Astrocyte (in vitro differentiated cells and primary cell): ENCODE measurements around the gene PADI4. TPM values are rescaled to one million over a fixed set of nuclear protein-coding genes. Genes with fewer than 3 reads are reported as not detected.

Experiments used
- DNase-seq: peaks from one replicate; pipeline ENCODE4 v3.0.0-alpha.2; 2010; ENCODE audit warnings: low read depth
- FAIRE-seq: peaks from 2 replicates; lab custom pipeline; 2011; peaks lifted over from hg19 to GRCh38; lab: Jason Lieb, UNC
- H2AFZ ChIP-seq: 2 replicates; pipeline ENCODE4 v1.6.0; 2012; ENCODE audit warnings: low read depth, low read length, inconsistent platforms
- H3K27ac ChIP-seq: 2 replicates; pipeline ENCODE4 v1.5.1; 2011; ENCODE audit warnings: low read depth, low read length, inconsistent platforms
- H3K27me3 ChIP-seq: 2 replicates; pipeline ENCODE4 v1.6.0; 2011; ENCODE audit warnings: low read length, inconsistent platforms; ENCODE audit not compliant: insufficient read depth
- H3K36me3 ChIP-seq: 2 replicates; pipeline ENCODE4 v1.5.1; 2011; ENCODE audit warnings: low read length, inconsistent platforms; ENCODE audit not compliant: insufficient read depth
- H3K4me1 ChIP-seq: 2 replicates; pipeline ENCODE4 v1.5.1; 2011; ENCODE audit warnings: low read length, inconsistent platforms; ENCODE audit not compliant: insufficient read depth
- H3K4me2 ChIP-seq: 2 replicates; pipeline ENCODE4 v1.6.0; 2012; ENCODE audit warnings: low read length, inconsistent platforms
- H3K4me3 ChIP-seq: 2 replicates; pipeline ENCODE4 v1.5.1; 2011; ENCODE audit warnings: low read depth, mild to moderate bottlenecking, low read length, inconsistent platforms; ENCODE audit not compliant: insufficient read depth
- H3K79me2 ChIP-seq: 2 replicates; pipeline ENCODE4 v1.6.0; 2012; ENCODE audit warnings: mild to moderate bottlenecking, low read length, inconsistent platforms; ENCODE audit not compliant: insufficient read depth
- H3K9ac ChIP-seq: 2 replicates; pipeline ENCODE4 v1.6.0; 2012; ENCODE audit warnings: mild to moderate bottlenecking, low read length, inconsistent platforms
- H3K9me3 ChIP-seq: 2 replicates; pipeline ENCODE4 v1.5.1; 2012; ENCODE audit warnings: low read depth, mild to moderate bottlenecking, low read length, inconsistent platforms; ENCODE audit not compliant: insufficient read depth
- H4K20me1 ChIP-seq: 2 replicates; pipeline ENCODE4 v1.6.0; 2012; ENCODE audit warnings: low read length, inconsistent platforms; ENCODE audit not compliant: insufficient read depth
- H3K27ac Mint-ChIP-seq: one replicate; pipeline ENCODE4 v1.8.0; 2021; ENCODE audit warnings: mild to moderate bottlenecking, mixed read lengths; ENCODE audit not compliant: unreplicated experiment
- H3K27me3 Mint-ChIP-seq: one replicate; pipeline ENCODE4 v1.8.0; 2021; ENCODE audit warnings: low read depth, mixed read lengths; ENCODE audit not compliant: unreplicated experiment
- H3K36me3 Mint-ChIP-seq: one replicate; pipeline ENCODE4 v1.8.0; 2021; ENCODE audit warnings: low read depth, mixed read lengths; ENCODE audit not compliant: unreplicated experiment
- H3K4me1 Mint-ChIP-seq: one replicate; pipeline ENCODE4 v1.8.0; 2021; ENCODE audit warnings: low read depth, mixed read lengths; ENCODE audit not compliant: unreplicated experiment
- H3K4me3 Mint-ChIP-seq: one replicate; pipeline ENCODE4 v1.8.0; 2021; ENCODE audit warnings: mild to moderate bottlenecking, moderate library complexity, mixed read lengths; ENCODE audit not compliant: unreplicated experiment
- H3K9me3 Mint-ChIP-seq: one replicate; pipeline ENCODE4 v1.8.0; 2021; ENCODE audit warnings: mild to moderate bottlenecking, mixed read lengths; ENCODE audit not compliant: unreplicated experiment
- EZH2 ChIP-seq: IDR thresholded peaks from 2 replicates; pipeline ENCODE4 v1.6.1; 2012; ENCODE audit warnings: mild to moderate bottlenecking, low read length, inconsistent platforms; ENCODE audit not compliant: insufficient read depth
- total RNA-seq: library from RNA; stranded (reverse); gene quantifications from 2 replicates; pipeline ENCODE4 v1.2.1, GENCODE V29; 2021
- TF ChIP-seq, protein P1 (sequence below): IDR thresholded peaks from 2 replicates; pipeline ENCODE4 v1.5.1; 2011; ENCODE audit warnings: low read depth, mild to moderate bottlenecking, inconsistent platforms, low read length, moderate library complexity; ENCODE audit not compliant: insufficient read depth

The PADI4 gene
- total RNA-seq, 1 donor from 2014 or later: not detected

DNA sequence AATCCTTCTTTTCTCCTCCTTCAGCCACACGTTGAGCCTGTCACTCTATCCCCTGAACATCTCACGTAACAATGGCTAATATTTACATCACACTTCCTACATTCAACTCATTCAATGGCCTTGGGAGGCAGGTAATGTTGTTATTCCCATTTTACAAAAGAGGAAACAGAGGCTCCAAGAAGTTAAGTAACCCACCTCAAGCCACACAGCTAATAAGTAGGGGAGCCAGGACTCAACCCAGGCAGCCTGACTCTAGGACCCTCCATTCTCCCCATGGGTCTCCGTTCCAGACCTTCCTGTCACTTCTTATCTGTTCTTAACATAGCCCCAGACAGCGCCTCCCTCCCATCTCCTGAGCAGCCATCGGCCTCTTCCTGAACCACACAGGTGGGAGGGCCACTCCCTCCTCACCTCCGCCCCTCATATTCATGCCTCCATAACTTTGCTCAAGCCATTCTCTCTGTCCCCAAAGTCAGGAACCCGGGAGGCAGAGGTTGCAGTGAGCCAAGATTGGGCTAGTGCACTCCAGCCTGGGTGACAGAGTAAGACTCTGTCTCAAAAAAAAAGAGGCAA, 2.2 kb downstream of the PADI4 start:
- H3K4me3 ChIP-seq: no peak overlapping the region
- no peaks in the 10 kb centered on the region for H3K9me3 ChIP-seq
- H3K27me3 Mint-ChIP-seq: peaks cover 36% of the 10 kb centered on the region
- H3K9me3 Mint-ChIP-seq: no peaks in the 10 kb centered on the region
- H3K4me1 ChIP-seq: no peaks in the 10 kb centered on the region
- no peaks in the 10 kb centered on the region for H3K36me3 ChIP-seq
- H3K79me2 ChIP-seq: no peaks in the 10 kb centered on the region
- H3K27ac ChIP-seq: no peak overlapping the region
- no peak for FAIRE-seq
- no peaks in the 10 kb centered on the region for H3K36me3 Mint-ChIP-seq
- no peak for DNase-seq
- H4K20me1 ChIP-seq: no peaks in the 10 kb centered on the region
- H3K9ac ChIP-seq: no peak overlapping the region
- no peak overlapping the region for H3K4me3 Mint-ChIP-seq
- H3K4me1 Mint-ChIP-seq: no peaks in the 10 kb centered on the region
- H3K4me2 ChIP-seq: no peak overlapping the region
- peak overlapping the region; percentile 58 for H3K27ac Mint-ChIP-seq
- TF ChIP-seq, protein P1, sequence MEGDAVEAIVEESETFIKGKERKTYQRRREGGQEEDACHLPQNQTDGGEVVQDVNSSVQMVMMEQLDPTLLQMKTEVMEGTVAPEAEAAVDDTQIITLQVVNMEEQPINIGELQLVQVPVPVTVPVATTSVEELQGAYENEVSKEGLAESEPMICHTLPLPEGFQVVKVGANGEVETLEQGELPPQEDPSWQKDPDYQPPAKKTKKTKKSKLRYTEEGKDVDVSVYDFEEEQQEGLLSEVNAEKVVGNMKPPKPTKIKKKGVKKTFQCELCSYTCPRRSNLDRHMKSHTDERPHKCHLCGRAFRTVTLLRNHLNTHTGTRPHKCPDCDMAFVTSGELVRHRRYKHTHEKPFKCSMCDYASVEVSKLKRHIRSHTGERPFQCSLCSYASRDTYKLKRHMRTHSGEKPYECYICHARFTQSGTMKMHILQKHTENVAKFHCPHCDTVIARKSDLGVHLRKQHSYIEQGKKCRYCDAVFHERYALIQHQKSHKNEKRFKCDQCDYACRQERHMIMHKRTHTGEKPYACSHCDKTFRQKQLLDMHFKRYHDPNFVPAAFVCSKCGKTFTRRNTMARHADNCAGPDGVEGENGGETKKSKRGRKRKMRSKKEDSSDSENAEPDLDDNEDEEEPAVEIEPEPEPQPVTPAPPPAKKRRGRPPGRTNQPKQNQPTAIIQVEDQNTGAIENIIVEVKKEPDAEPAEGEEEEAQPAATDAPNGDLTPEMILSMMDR: no peak
- no peak for TF ChIP-seq EZH2
- H2AFZ ChIP-seq: no peak overlapping the region
- peaks cover 4% of the 10 kb centered on the region for H3K27me3 ChIP-seq

DNA sequence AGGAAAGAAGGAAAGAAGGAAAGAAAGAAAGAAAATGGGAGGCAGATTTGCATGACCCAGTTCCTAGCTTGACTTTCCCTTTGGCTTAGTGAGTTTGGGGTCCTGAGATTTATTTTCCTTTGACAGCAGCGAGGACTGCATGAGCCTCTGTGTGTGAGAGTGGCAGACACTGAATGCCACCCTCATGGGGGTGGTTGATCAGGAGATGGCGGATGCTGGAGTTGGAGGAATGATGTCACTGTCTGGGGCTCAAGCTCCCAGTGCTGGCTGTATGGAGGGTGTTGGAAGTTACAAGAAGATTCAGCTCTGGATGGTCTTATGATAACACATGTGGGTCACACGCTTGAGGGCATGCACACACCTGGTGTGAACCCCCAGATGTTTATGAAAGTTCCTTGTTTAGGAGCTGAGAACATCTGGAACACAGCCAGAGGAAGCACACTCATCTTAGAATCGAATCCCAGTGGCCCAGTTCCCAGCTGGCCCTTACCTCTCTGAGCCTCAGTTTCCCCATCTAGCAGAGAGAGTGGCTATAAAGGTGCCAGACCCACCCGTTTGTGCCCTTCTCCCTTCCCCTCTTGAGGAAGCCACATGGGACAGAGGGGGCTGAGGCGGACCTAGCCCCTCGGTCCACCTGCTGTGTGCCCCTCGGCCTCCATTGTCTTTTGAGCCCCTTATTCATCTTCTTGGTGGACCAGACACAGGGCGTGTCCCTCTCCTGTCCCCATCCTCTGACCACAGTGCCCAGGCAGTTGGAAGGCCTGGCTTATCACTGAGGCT, 5.7 kb downstream of the PADI4 start:
- H3K4me3 Mint-ChIP-seq: no peak overlapping the region
- Histone ChIP-seq H3K79me2 (no peaks in the 10 kb centered on the region), H2AFZ (no peak overlapping the region), H3K27me3 (peaks cover 12% of the 10 kb centered on the region), H3K4me2 (no peak overlapping the region), H3K9me3 (no peaks in the 10 kb centered on the region), H3K4me3 (no peak overlapping the region), H3K9ac (no peak overlapping the region), H3K4me1 (no peaks in the 10 kb centered on the region), H4K20me1 (no peaks in the 10 kb centered on the region), H3K36me3 (no peaks in the 10 kb centered on the region), H3K27ac (no peak overlapping the region)
- H3K4me1 Mint-ChIP-seq: no peaks in the 10 kb centered on the region
- H3K27ac Mint-ChIP-seq: no peak overlapping the region
- peaks cover 41% of the 10 kb centered on the region for H3K27me3 Mint-ChIP-seq
- no peak for DNase-seq
- no peaks in the 10 kb centered on the region for H3K9me3 Mint-ChIP-seq
- H3K36me3 Mint-ChIP-seq: no peaks in the 10 kb centered on the region
- FAIRE-seq: no peak
- no peak for TF ChIP-seq EZH2
- TF ChIP-seq, protein P1: no peak

DNA sequence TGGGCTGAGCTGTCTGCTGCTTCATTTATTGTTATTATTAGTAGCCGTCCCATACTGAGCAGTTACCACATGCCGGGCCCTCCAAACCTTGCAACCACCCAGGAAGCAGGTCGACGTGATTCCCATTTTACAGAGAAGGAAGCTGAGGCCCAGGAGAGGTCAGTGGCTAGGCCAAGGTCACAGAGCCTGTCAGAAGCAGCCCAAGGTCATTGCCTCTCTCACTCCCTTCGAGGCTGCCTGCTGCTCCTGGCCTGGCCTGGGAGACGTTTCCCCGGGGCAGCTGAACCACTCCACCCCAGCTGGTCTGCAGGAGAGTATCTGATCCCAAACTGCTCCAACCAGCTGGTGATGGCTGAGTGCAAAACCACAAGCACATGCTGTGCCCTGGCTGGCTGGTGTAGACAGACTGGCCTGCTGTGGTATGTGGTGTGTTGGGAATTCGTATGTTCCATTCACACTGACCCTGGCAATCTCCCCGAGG, 6.5 kb downstream of the PADI4 start:
- no peak overlapping the region for H2AFZ ChIP-seq
- no peaks in the 10 kb centered on the region for H3K36me3 ChIP-seq
- DNase-seq (no peak), FAIRE-seq (no peak)
- Mint-ChIP-seq H3K36me3 (no peaks in the 10 kb centered on the region), H3K9me3 (peaks cover 2% of the 10 kb centered on the region), H3K27ac (no peak overlapping the region), H3K4me3 (no peak overlapping the region), H3K27me3 (peaks cover 37% of the 10 kb centered on the region), H3K4me1 (no peaks in the 10 kb centered on the region)
- no peaks in the 10 kb centered on the region for H3K79me2 ChIP-seq
- no peaks in the 10 kb centered on the region for H3K9me3 ChIP-seq
- H3K4me2 ChIP-seq: no peak overlapping the region
- H4K20me1 ChIP-seq: no peaks in the 10 kb centered on the region
- no peak overlapping the region for H3K9ac ChIP-seq
- H3K4me1 ChIP-seq: no peaks in the 10 kb centered on the region
- TF ChIP-seq, protein P1: no peak
- no peak for TF ChIP-seq EZH2
- H3K27me3 ChIP-seq: peaks cover 13% of the 10 kb centered on the region
- H3K4me3 ChIP-seq: no peak overlapping the region
- no peak overlapping the region for H3K27ac ChIP-seq
